T-helper 2 cell treated with Interferon-gamma antibody and Interleukin-4, amounts not matched to agents 5 μg/mL and 100 μg/mL, for 36 hours (primary cell): ENCODE results near the gene GALNT2.

Experiments
- DNase-seq: peaks from one replicate; pipeline ENCODE4 v3.0.0; 2021; ENCODE audit warnings: low spot score
- H3K27ac Mint-ChIP-seq: one replicate; pipeline ENCODE4 v1.8.0; 2021; ENCODE audit warnings: mild to moderate bottlenecking, mixed read lengths
- H3K27me3 Mint-ChIP-seq: one replicate; pipeline ENCODE4 v1.8.0; 2021; ENCODE audit warnings: low read depth, mixed read lengths
- H3K36me3 Mint-ChIP-seq: one replicate; pipeline ENCODE4 v1.8.0; 2021; ENCODE audit warnings: low read depth, mixed read lengths
- H3K4me1 Mint-ChIP-seq: one replicate; pipeline ENCODE4 v1.8.0; 2021; ENCODE audit warnings: low read depth, mixed read lengths
- H3K4me3 Mint-ChIP-seq: one replicate; pipeline ENCODE4 v1.8.0; 2022; ENCODE audit warnings: mild to moderate bottlenecking, moderate library complexity, mixed read lengths
- H3K9me3 Mint-ChIP-seq: one replicate; pipeline ENCODE4 v1.8.0; 2021; ENCODE audit warnings: mixed read lengths

GALNT2 gene

DNA sequence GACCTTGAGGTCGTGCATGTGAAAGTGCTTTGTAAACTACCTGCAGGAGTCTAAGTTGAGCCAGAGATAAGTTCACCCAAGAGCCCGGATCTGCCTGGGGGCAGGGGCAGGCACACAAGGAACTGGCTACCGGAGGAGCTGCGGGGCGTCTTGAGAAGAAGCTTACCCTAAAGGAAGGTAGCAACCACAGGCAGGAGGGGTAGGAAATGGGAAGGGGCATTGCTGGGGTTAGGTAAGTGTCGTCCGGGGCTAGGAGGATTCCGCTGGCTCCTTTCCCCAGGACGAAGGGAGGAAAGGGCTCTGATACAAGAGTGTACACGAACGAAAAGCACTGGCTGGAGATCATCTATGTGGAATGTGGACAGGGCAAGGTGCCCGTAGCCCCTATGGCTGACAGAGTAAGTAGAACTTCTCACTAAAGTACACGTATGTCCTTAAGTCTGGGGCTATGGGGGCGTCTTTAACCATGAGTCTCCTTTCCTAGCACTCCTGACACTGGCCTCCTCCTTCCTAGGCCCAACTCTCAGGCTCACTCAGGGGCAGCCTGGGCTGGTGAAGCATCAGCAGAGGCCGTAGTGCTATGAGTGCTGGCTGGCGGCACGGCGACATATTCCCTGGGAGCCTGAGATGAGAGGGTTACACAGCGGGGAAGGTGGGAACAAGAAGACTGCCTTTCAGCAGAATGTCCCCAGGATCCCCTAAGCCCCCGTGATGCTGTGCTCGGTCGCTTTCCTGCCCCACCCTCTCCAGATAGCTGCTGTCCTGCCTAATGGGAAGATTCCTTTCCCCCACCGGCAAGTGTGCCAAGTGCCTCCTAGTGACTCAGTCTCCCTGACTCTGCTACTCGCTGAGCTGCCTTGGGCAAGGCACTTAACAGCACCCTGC lies 9.1 kb upstream of the GALNT2 start:
- Mint-ChIP-seq H3K4me1 (no peaks in the 10 kb centered on the region), H3K36me3 (no peaks in the 10 kb centered on the region), H3K9me3 (peaks cover 9% of the 10 kb centered on the region), H3K27me3 (peaks cover 43% of the 10 kb centered on the region), H3K4me3 (no peak overlapping the region), H3K27ac (no peak overlapping the region)
- peak; percentile 2 for DNase-seq

DNA sequence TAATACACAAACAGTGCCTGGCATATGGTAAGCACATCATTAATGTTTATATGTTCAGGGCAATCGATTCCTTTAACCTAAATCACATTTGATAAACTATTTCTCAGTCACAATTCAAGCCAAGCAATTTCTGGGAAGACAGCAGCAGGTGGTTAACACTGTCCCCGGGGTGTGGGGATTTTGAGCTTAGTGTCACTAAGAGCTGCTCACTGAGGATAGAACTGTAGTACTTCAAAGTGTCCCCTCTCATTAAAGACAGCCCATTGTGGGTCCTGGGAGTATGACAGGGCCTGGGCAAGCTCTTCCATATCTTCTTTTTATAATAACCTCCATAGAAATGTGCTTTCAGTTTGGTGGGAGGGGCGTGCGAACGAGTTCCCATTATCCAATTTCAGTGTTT lies 8.4 kb upstream of the GALNT2 start:
- H3K27me3 Mint-ChIP-seq = peaks cover 43% of the 10 kb centered on the region
- no peaks in the 10 kb centered on the region for H3K4me1 Mint-ChIP-seq
- no peak for DNase-seq
- H3K9me3 Mint-ChIP-seq = peaks cover 14% of the 10 kb centered on the region
- H3K36me3 Mint-ChIP-seq = no peaks in the 10 kb centered on the region
- H3K27ac Mint-ChIP-seq = no peak overlapping the region
- no peak overlapping the region for H3K4me3 Mint-ChIP-seq

DNA sequence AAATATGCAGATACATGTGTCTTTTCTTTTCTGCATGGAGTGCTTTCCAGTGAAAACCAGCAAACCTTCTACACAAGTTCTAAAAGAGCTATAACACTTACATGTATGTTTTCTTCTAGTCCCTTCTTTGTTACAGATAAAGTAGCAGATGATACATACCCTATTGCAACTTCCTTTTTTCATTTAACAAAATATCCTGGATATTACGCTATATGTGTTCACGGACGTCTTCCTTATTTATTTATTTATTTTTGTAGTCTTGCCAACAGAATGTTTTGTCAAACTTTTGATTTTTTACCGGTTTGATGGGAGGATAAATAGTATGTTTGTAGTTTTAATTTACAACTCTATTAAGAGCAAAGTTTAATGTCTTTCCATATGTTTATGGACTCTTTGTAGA lies 5.2 kb upstream of the GALNT2 start:
- Mint-ChIP-seq H3K27ac (no peak overlapping the region), H3K9me3 (peaks cover 14% of the 10 kb centered on the region), H3K36me3 (no peaks in the 10 kb centered on the region), H3K27me3 (peaks cover 32% of the 10 kb centered on the region), H3K4me3 (no peak overlapping the region), H3K4me1 (peaks cover 11% of the 10 kb centered on the region)
- DNase-seq = no peak

DNA sequence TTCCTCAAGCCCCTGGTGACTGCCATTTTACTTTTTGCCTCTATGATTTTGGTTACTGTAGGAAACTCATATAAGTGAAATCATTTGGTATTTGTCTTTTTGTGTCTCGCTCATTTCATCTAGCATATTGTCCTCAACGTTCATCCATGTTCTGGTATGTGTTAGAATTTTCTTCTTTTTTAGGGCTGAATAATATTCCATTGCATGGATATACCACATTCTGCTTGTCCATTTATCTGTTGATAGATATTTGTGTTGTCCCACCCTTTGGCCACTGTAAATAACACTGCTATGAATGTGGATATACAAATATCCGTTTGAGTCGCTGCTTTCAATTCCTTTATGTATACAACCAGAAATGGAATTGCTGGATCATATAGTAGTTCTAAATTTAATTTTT lies 4.5 kb upstream of the GALNT2 start:
- H3K4me3 Mint-ChIP-seq = no peak overlapping the region
- H3K27me3 Mint-ChIP-seq = peaks cover 24% of the 10 kb centered on the region
- no peak for DNase-seq

DNA sequence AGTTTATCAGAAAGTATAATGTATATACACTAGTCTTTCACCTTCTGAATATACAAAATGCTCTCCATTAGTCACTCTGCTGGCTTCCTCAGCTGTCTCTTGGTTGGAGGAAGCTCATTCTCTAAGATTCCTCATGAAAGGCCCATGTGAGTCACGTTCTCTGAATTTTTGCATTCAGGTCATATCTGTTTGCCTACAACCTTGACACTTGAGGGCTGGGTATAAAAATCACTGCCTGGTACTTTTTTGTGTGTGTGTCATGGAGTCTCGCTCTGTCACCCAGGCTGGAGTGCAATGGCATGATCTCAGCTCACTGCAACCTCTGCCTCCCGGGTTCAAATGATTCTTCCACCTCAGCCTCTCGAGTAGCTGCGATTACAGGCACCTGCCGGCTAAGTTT lies 2.8 kb upstream of the GALNT2 start:
- Mint-ChIP-seq H3K27ac (no peak overlapping the region), H3K9me3 (peaks cover 14% of the 10 kb centered on the region), H3K36me3 (no peaks in the 10 kb centered on the region), H3K4me1 (peaks cover 21% of the 10 kb centered on the region), H3K4me3 (no peak overlapping the region), H3K27me3 (peaks cover 25% of the 10 kb centered on the region)
- no peak for DNase-seq

More for the DNA sequence above, 4.5 kb upstream of the GALNT2 start:
- peaks cover 11% of the 10 kb centered on the region for H3K4me1 Mint-ChIP-seq
- H3K36me3 Mint-ChIP-seq = no peaks in the 10 kb centered on the region
- no peak overlapping the region for H3K27ac Mint-ChIP-seq
- peaks cover 14% of the 10 kb centered on the region for H3K9me3 Mint-ChIP-seq

DNA sequence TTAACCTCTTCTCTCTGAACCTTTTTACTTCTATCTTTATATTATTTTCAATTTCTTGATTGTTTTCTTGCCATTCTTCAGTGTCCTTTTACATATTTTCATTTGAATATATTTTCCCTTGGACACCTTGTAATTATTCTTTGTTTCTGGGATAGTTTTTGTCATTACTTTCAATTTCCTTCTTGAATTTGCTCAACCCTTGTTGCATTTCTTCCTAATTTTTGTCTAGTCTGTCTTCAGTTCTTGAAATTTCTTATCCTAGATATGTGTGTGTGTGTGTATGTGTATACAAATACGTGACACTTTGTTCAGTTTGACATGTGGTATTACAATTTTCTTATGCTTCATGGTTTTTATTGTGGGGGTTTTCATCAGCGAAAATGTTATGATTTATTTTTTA lies 1.9 kb upstream of the GALNT2 start:
- Mint-ChIP-seq H3K9me3 (peaks cover 14% of the 10 kb centered on the region), H3K4me3 (no peak overlapping the region), H3K4me1 (peaks cover 26% of the 10 kb centered on the region)

DNA sequence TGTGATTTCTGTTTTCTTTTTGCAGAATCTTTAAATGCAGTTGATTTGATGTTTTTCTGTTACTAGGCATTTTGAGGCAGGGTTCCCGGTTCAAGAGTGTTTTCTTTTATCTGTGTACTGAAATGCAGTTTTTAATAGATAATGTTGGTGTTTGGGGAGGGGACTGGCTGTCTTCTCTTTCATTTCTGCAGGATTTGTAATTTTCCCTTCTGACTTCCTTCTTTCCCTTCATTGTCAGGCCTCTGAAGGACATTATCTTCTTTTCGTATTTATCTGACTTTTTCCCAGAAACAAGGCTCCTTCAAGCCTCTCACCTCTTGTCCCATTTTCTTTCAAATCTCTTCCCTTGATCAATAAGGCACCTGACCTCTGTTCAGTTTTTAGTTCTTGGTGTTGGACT lies 1.5 kb upstream of the GALNT2 start:
- no peak overlapping the region for H3K4me3 Mint-ChIP-seq
- no peak overlapping the region for H3K27ac Mint-ChIP-seq

More for the DNA sequence above, 1.9 kb upstream of the GALNT2 start:
- peaks cover 21% of the 10 kb centered on the region for H3K27me3 Mint-ChIP-seq
- H3K27ac Mint-ChIP-seq = no peak overlapping the region
- H3K36me3 Mint-ChIP-seq = no peaks in the 10 kb centered on the region
- DNase-seq = no peak

DNA sequence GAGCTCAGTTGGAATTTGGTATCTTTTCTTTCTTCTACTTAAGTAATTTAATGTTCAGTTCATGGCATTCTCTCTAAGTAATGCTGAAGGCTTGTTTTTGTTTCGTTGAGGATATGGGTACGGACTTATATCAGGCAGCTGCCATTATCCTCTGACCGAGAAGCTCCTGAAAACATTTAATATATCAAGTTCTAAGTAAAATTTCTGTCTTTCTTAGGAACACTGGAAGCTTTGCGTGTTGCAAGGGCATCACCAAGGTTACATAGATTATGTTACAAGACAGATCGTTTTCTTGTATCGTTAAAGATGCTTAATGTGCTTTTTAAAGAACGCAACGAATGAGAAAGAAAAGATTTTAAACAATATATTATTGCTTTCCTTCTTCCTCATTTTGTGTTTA lies 1.0 kb upstream of the GALNT2 start:
- H3K27me3 Mint-ChIP-seq = peaks cover 15% of the 10 kb centered on the region
- H3K4me1 Mint-ChIP-seq = peaks cover 26% of the 10 kb centered on the region
- H3K27ac Mint-ChIP-seq = peak overlapping the region; percentile 83
- peak overlapping the region; percentile 84 for H3K4me3 Mint-ChIP-seq
- no peaks in the 10 kb centered on the region for H3K36me3 Mint-ChIP-seq
- peaks cover 14% of the 10 kb centered on the region for H3K9me3 Mint-ChIP-seq
- no peak for DNase-seq

More for the DNA sequence above, 1.5 kb upstream of the GALNT2 start:
- Mint-ChIP-seq H3K27me3 (peaks cover 19% of the 10 kb centered on the region), H3K4me1 (peaks cover 26% of the 10 kb centered on the region), H3K9me3 (peaks cover 14% of the 10 kb centered on the region), H3K36me3 (no peaks in the 10 kb centered on the region)
- no peak for DNase-seq

DNA sequence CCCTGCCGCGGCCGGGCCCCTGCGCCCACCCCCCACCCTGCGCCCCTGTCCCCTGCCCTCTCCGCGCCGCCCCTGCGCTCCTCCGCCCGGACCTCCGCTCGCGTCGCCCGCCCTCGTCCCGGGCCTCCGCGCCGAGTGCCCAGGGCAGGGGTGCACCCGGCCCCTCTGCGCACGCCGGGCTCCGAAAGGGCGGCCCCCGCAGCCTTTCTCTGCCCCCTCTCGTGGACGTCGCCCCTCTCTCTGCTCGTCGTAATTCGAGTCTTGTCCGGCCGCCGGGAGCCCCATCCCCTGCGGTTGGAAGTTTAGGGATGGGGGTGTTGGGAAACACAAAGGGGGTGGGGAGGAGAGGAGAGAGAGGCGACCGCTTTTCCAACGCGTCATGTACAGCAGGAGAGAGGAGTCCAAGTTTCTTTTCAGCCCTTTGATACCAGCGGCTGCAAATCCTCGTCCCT lies 407 bp downstream of the GALNT2 start:
- Mint-ChIP-seq H3K27me3 (peaks cover 5% of the 10 kb centered on the region), H3K4me1 (peaks cover 30% of the 10 kb centered on the region), H3K27ac (peak overlapping the region; percentile 87), H3K36me3 (no peaks in the 10 kb centered on the region), H3K9me3 (peaks cover 7% of the 10 kb centered on the region), H3K4me3 (peak overlapping the region; percentile 89)
- DNase-seq = no peak

DNA sequence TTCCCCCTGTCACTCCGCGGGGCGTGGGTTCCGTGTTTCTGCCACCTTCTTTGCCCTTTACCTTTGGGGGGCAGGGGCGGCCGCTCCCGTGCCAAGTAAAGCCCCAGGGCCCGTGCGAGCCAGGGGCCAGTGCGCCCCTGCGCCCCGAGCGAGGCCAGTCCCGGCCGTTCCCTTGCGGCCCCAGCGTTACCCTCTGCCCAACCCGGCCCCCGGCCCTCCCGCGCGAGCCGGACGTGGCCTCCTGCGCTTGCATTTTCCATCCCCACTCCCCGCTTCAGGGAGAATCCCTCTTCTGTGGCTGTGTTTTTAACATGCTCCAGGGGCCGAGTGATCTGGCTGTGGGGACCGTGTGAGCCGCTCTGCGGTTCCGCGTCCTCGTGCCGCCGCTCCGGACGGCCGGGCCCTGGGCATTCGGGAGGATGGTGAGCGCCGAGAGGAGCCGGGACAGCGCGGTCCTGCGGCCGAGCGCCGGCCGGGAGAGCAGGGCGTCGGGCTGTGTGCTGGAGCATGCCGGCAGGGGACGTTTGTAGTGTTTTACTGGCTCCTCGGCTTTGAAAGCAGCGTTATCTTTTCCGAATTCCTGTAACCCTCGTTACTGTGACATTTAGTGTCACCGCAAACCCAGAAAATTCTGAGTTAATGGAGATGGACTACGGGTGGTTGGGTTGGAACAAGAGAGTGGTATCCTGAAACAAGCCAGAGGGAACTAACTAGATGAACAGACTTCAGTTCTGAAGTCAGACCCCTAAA lies 1.0 kb downstream of the GALNT2 start:
- peak overlapping the region; percentile 87 for H3K27ac Mint-ChIP-seq

DNA sequence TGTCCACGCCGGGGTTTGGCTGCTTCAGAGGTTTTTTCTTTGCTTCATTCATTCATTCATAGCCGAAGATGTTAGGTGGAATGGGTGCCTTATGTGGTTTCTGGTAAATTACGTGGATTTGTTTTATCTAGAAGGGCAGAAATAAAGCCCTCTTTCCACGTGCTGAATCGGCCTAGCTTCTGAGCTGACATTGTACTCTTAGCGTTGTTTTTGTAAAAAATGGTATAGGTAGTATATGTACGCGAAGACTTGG lies 1.5 kb downstream of the GALNT2 start:
- peak overlapping the region; percentile 87 for H3K27ac Mint-ChIP-seq
- peaks cover 1% of the 10 kb centered on the region for H3K9me3 Mint-ChIP-seq
- H3K4me3 Mint-ChIP-seq = peak overlapping the region; percentile 89
- H3K36me3 Mint-ChIP-seq = no peaks in the 10 kb centered on the region
- no peak for DNase-seq
- H3K27me3 Mint-ChIP-seq = peaks cover 4% of the 10 kb centered on the region
- H3K4me1 Mint-ChIP-seq = peaks cover 36% of the 10 kb centered on the region

More for the DNA sequence above, 1.0 kb downstream of the GALNT2 start:
- H3K4me3 Mint-ChIP-seq = peak overlapping the region; percentile 89
- peak; percentile 29 for DNase-seq
- peaks cover 32% of the 10 kb centered on the region for H3K4me1 Mint-ChIP-seq
- peaks cover 4% of the 10 kb centered on the region for H3K27me3 Mint-ChIP-seq
- H3K9me3 Mint-ChIP-seq = peaks cover 5% of the 10 kb centered on the region
- no peaks in the 10 kb centered on the region for H3K36me3 Mint-ChIP-seq

DNA sequence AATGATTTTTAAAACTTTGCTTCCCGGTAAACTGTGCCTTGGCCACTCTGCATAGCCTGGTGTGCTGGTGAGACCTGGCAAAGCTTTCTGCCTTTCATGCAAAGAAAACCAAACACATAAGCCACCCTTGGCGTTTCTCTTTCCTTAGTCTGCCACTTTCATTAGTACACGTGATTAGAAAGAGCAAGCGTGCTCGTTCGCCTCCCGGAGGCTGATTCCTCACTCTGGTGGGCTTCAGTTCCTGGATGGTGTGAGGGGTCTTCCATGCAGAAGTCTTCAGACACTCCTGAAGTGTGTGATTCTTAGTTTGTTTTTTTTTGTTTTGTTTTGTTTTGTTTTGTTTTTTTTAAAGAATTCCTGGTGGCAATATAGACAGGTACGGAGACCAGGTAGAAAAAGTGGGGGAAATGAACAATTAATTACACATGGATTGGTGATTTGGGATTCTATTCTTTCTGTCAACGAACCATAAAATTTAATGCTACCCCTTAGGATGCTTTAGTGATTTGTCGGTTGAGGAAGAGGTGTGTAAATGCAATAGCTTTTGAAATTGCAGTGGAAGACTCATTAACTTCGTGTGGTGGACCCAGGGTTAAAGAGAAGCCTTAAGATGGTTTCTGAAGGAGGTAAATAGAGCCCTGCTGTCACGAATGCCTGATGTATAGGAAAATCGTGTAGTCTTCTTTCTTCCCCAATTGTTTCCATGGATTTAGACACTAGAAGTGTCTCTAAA lies 2.1 kb downstream of the GALNT2 start:
- Mint-ChIP-seq H3K27me3 (peaks cover 4% of the 10 kb centered on the region), H3K4me3 (peak overlapping the region; percentile 89), H3K36me3 (no peaks in the 10 kb centered on the region), H3K27ac (peak overlapping the region; percentile 87), H3K4me1 (peaks cover 36% of the 10 kb centered on the region), H3K9me3 (no peaks in the 10 kb centered on the region)
- no peak for DNase-seq

DNA sequence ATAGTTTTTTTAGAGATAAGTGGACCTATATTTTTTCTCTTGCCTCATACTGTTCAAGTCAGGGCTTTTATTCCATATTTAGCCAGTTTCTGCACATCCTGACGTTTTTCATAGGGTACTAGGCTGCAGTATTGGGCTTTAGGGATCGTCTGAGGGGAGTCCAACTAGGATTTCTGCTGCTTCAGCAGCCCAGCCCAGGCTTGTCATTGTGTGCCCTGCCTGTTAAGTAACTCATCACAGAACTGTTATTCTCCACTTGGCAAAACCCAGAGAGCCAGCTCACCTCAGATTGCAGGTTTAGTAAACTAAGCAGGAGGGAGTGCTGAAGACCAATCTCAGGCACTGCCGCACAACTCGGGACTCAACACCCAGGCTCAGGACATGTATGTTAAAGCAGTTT lies 2.8 kb downstream of the GALNT2 start:
- H3K27ac Mint-ChIP-seq = no peak overlapping the region
- no peak for DNase-seq
- H3K4me3 Mint-ChIP-seq = no peak overlapping the region
- H3K4me1 Mint-ChIP-seq = peaks cover 36% of the 10 kb centered on the region
- H3K27me3 Mint-ChIP-seq = peaks cover 4% of the 10 kb centered on the region
- H3K36me3 Mint-ChIP-seq = no peaks in the 10 kb centered on the region
- no peaks in the 10 kb centered on the region for H3K9me3 Mint-ChIP-seq
